HG03064 (cell line): ENCODE data around the gene LRCOL1.

Experiments
- ATAC-seq: cut with Tn5 transposase; IDR thresholded peaks from one replicate; pipeline ENCODE4 v1.9.1; 2021; ENCODE audit warnings: low read depth; ENCODE audit not compliant: unreplicated experiment

LRCOL1 gene

DNA sequence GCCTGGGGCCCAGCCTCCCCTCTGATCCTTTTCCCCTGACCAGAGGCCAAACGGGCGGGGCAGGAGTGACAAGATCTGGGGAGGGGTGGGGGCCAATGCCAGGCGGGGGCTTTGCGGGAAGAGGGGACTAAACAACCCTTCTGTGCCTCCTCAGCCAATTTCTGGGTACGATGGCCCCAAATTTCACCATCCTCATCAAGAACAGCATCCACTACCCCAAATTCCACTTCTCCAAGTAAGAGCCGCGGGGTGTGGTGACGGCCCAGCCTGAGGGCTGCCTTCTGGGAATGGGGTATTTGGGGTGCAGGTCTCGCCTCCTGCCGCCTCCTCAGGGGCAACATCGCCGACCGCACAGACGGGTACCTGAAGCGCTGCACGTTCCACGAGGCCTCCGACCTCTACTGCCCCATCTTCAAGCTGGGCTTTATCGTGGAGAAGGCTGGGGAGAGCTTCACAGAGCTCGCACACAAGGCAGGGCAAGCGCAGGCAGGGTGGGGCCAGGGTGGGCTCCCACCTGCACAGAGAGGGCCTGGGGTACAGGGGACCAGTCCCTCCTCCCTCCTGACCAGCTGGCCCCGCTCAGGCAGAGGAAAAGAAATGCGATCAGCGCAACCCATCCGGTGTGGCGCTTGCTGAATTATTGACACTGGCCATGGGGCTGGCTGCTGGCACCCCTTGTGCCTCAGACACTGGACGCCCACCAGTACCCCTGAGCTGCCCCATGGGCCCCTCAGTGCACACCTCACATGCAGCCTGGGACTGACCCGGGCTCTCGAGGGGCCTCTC is 9.9 kb upstream of the LRCOL1 start:
- ATAC-seq, result no peak

- no peak for ATAC-seq
Measured at GRCh38 chr12:132619386-132620112, 9.2 kb upstream of the LRCOL1 start.

GRCh38 chr12:132619071-132619385 is 8.6 kb upstream of the LRCOL1 start:
- ATAC-seq, result no peak

DNA sequence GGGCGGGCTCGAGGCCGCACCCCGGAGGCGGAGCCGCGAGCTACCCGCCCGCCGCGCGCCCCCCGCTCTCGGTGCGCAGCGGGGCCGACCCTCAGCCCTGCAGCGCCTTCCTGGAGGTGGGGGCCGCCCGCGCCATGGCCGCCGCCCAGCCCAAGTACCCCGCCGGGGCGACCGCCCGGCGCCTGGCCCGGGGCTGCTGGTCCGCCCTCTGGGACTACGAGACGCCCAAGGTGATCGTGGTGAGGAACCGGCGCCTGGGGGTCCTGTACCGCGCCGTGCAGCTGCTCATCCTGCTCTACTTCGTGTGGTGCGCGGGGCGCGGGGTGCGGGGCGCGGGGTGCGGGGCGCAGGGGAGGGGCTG is 8.3 kb upstream of the LRCOL1 start, which contains the start of gene P2RX2:
TSS of gene P2RX2 (plus strand) at position 94 of the 361 bp plus-strand sequence. CDS start at position 135, 41 bp downstream.
- ATAC-seq, result no peak

GRCh38 chr12:132617822-132618682 is 7.7 kb upstream of the LRCOL1 start:
- ATAC-seq, result no peak

- no peak for ATAC-seq
Measured at GRCh38 chr12:132617135-132617701, 6.8 kb upstream of the LRCOL1 start.

DNA sequence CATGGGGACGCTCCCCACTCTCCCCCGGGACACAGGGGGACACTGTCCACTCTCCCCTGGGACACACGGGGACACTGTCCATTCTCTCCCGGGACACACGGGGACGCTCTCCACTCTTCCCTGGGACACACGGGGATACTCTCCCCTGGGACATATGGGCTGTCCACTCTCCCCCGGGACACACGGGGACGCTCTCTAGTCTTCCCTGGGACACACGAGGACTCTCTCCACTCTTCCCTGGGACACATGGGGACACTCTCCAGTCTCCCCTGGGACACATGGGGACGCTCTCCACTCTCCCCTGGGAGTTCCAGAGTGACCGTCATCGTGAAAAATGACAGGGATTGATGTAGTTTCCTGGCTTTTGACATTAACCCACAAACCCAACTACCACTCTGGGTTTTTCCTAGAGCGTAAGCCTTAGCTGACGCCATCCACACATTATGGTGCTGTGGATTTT is 5.2 kb upstream of the LRCOL1 start:
- no peak for ATAC-seq

DNA sequence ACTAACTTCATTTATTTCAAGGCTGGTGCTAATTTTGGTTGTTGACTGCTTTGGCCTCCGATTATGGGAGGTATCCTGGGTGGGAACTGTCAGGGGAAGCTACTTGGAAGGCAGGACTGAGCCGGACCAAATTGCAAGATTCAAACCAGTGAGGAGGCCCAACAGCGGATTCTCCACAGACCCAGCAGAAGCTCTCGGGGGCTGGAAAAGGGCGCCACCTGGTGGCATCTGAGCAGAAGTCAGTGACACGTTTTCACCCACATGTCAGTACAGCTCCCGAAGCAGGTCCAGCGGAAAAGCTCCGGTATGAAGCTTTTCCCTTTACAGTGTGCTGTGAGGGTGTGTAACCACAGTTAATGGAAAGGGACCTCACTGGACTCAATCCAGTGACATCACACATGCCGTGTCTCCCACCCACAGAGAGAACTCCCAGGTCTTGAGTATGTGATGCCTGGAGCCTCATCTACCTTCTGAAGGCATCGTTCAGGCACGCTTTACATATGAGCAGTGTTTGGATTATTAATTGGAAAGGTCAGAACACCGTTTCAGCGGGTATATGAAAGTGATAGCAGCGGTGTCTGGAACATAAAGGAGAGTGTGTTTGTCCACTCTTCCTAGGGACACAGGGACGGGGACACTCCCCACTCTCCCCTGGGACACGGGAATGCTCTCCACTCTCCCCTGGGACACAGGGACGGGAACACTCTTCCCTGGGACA is 4.6 kb upstream of the LRCOL1 start:
- ATAC-seq, result no peak

GRCh38 chr12:132614029-132614428 is 3.6 kb upstream of the LRCOL1 start:
- ATAC-seq, result no peak

DNA sequence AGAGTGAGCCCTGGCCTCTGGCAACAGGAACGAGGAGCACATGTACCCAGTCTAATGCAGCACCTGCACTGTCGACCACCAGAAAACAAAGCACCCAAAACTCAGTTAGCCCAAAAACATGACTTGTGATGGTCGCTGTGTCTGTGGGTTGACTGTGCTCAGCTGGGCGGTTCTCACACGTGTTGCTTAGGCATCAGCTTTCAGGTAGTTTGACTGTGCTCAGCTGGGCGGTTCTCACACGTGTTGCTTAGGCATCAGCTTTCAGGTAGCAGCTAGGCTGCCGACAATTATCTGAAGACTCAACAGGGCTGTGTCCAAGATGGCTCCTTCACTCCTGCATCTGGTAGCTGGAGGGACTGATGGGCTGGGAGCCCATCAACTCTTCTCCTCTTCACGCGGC is 1.2 kb upstream of the LRCOL1 start:
- ATAC-seq, result no peak

DNA sequence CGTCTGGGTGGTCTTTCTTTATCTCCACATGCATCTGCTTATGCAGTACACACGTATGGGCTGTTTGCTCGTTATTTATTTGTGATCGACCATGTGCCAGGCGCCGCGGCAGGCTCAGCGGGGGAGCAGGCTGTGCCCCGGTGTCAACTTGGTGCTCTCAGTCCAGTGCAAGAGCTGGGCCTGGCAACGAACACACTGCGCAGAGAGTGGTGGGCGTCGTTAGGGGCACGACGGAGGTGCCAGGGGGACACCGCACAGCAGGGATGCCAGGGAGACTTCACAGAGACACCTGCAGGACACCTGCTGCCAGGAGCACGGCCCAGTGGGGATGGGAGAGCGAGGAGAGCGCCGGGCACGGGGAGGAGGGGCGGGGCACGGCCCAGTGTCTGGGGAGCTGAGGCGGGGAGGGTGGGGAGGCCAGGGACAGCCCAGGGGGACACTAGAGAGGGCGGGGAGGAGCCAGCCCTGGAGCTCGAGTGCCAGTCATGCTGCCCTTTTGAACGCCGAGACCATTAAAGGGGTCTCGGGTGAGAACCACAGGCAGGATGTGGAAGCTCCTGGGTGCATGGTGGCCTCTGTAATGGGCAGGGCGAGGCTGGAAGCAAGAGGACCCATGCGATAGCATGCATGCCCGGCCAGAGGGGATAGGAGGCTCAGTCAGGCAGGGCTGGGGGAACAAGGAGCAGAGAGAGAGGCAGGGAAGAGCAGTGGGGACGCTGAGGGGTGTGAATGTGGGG is 652 bp upstream of the LRCOL1 start:
- ATAC-seq, result no peak

GRCh38 chr12:132608231-132609171 is 1.9 kb downstream of the LRCOL1 start:
- no peak for ATAC-seq

- no peak for ATAC-seq
Measured at GRCh38 chr12:132606927-132607326, 3.5 kb downstream of the LRCOL1 start.

DNA sequence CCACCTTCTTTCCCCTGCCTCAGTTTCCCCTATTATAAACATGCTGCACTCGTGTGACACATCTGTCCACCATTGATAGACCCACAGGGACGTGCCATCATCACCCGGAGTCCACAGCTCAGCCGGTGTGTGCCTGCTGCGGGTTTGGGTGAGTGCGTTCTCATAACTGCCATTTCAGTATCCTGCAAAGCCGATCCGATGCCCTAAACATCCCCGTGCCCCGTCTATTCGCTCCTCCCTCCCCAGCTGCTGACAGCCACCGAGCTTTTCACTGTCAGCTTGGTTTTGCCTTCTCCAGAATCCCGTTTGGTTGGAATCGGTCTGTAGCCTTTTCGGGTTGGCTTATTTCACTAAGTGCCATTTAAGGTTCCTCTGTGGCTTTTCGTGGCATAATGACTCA is 3.9 kb downstream of the LRCOL1 start:
- no peak for ATAC-seq

GRCh38 chr12:132605892-132606291 is 4.5 kb downstream of the LRCOL1 start:
- no peak for ATAC-seq

DNA sequence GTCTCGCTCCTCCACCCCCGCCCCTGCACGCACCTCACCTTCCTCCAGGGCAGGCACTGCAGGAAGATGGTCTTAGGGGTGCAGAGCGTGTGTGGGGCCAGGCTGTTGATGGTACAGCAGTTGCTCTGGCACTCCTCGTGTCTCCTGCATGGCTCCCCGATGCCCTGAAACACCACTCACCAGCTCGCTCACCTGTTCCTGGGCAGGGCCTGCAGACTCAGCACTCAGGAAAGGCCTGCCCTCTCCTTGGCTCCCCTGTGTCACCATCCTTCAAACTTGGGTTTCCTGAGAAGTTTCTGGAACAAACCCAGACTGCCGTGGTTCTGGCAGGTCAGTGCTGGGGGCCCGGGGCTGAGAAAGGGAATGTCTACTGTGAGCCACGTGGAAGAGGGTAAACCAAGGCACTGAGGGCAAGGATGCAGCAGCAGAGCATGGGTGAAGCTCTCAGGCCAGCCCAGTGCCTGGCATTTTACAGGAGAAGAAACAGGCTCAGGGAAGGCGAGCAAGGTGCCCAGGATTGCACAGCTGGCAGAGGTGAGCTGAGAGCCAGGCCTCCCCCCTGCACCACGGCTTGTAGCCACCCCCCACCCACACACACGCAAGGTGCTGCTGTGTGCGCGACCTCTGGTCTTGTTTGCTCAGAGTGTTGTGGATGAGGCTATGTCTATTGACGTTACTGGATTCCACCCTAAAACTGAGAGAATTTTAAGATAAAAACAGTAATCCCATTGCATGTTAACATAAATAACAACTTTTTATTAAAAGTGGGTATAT is 5.5 kb downstream of the LRCOL1 start:
- no peak for ATAC-seq

GRCh38 chr12:132604151-132604618 is 6.2 kb downstream of the LRCOL1 start:
- ATAC-seq, result no peak
